Measurements from ENCODE around the gene HORMAD2.
"Not testable (repeated sequence)": the region's sequence is repeated elsewhere in the genome, so short reads cannot be mapped to it uniquely, and the experiment has no call there.

Gene HORMAD2

GRCh38 chr22:30056015-30056414 is 24.2 kb upstream of the HORMAD2 start:
- Histone ChIP-seq H3K4me1 (ENCODE audit: control insufficient read depth, insufficient read depth, low read length, poor library complexity, severe bottlenecking) (no peaks in the 10 kb centered on the region), H3K4me3 (ENCODE audit: extremely low read depth, insufficient read depth, low read length, poor library complexity, severe bottlenecking) (no peak overlapping the region), H3K36me3 (ENCODE audit: control insufficient read depth, insufficient read depth, low read length) (no peaks in the 10 kb centered on the region), H3K9me3 (ENCODE audit: control insufficient read depth, low read length) (no peaks in the 10 kb centered on the region), H3K27ac (ENCODE audit: low read depth, low read length, severe bottlenecking) (no peak overlapping the region)
- 100% methylated on average over 1 of the region's 1 CpG for WGBS, 2 experiments (ENCODE audit: insufficient coverage in 2 of 2)

- H3K36me3 ChIP-seq (ENCODE audit: control insufficient read depth, insufficient read depth, low read length): no peaks in the 10 kb centered on the region
- H3K27ac ChIP-seq (ENCODE audit: low read depth, low read length, severe bottlenecking): no peak overlapping the region
- no peak overlapping the region for H3K4me3 ChIP-seq (ENCODE audit: extremely low read depth, insufficient read depth, low read length, poor library complexity, severe bottlenecking)
- no peaks in the 10 kb centered on the region for H3K4me1 ChIP-seq (ENCODE audit: control insufficient read depth, insufficient read depth, low read length, poor library complexity, severe bottlenecking)
- H3K9me3 ChIP-seq (ENCODE audit: control insufficient read depth, low read length): no peaks in the 10 kb centered on the region
- no CpG with 5 or more reads among the region's 1 CpG for WGBS, 2 experiments (ENCODE audit: insufficient coverage in 2 of 2)
Observed at GRCh38 chr22:30057375-30057774, 22.9 kb upstream of the HORMAD2 start.

- not testable (repeated sequence) for H3K27ac ChIP-seq (ENCODE audit: low read depth, low read length, severe bottlenecking); H3K36me3 ChIP-seq (ENCODE audit: control insufficient read depth, insufficient read depth, low read length); H3K4me1 ChIP-seq (ENCODE audit: control insufficient read depth, insufficient read depth, low read length, poor library complexity, severe bottlenecking); H3K9me3 ChIP-seq (ENCODE audit: control insufficient read depth, low read length); H3K4me3 ChIP-seq (ENCODE audit: extremely low read depth, insufficient read depth, low read length, poor library complexity, severe bottlenecking)
- 97 to 100% methylated on average over 1 to 5 of the region's 22 CpGs for WGBS, 2 experiments (ENCODE audit: insufficient coverage in 2 of 2)
Observed at GRCh38 chr22:30059346-30060020, 20.8 kb upstream of the HORMAD2 start.

GRCh38 chr22:30061094-30061493 is 19.2 kb upstream of the HORMAD2 start:
- not testable (repeated sequence) for H3K9me3 ChIP-seq (ENCODE audit: control insufficient read depth, low read length); H3K4me3 ChIP-seq (ENCODE audit: extremely low read depth, insufficient read depth, low read length, poor library complexity, severe bottlenecking); H3K4me1 ChIP-seq (ENCODE audit: control insufficient read depth, insufficient read depth, low read length, poor library complexity, severe bottlenecking); H3K36me3 ChIP-seq (ENCODE audit: control insufficient read depth, insufficient read depth, low read length); H3K27ac ChIP-seq (ENCODE audit: low read depth, low read length, severe bottlenecking)
- 87 to 94% methylated on average over 2 to 4 of the region's 6 CpGs for WGBS, 2 experiments (ENCODE audit: insufficient coverage in 2 of 2)

- H3K4me3 ChIP-seq (ENCODE audit: extremely low read depth, insufficient read depth, low read length, poor library complexity, severe bottlenecking): no peak overlapping the region
- 78 to 92% methylated on average over 3 of the region's 3 CpGs for WGBS, 2 experiments (ENCODE audit: insufficient coverage in 2 of 2)
- no peaks in the 10 kb centered on the region for H3K9me3 ChIP-seq (ENCODE audit: control insufficient read depth, low read length)
Observed at GRCh38 chr22:30062259-30062658, 18.0 kb upstream of the HORMAD2 start.

GRCh38 chr22:30062950-30063349 is 17.3 kb upstream of the HORMAD2 start:
- H3K4me1 ChIP-seq (ENCODE audit: control insufficient read depth, insufficient read depth, low read length, poor library complexity, severe bottlenecking): no peaks in the 10 kb centered on the region
- no peaks in the 10 kb centered on the region for H3K36me3 ChIP-seq (ENCODE audit: control insufficient read depth, insufficient read depth, low read length)
- no peak overlapping the region for H3K4me3 ChIP-seq (ENCODE audit: extremely low read depth, insufficient read depth, low read length, poor library complexity, severe bottlenecking)
- H3K27ac ChIP-seq (ENCODE audit: low read depth, low read length, severe bottlenecking): no peak overlapping the region
- WGBS, 2 experiments (ENCODE audit: insufficient coverage in 2 of 2): 88 to 100% methylated on average over 1 of the region's 1 CpG
- no peaks in the 10 kb centered on the region for H3K9me3 ChIP-seq (ENCODE audit: control insufficient read depth, low read length)

More at GRCh38 chr22:30062259-30062658, 18.0 kb upstream of the HORMAD2 start:
- H3K4me1 ChIP-seq (ENCODE audit: control insufficient read depth, insufficient read depth, low read length, poor library complexity, severe bottlenecking): no peaks in the 10 kb centered on the region
- H3K36me3 ChIP-seq (ENCODE audit: control insufficient read depth, insufficient read depth, low read length): no peaks in the 10 kb centered on the region
- H3K27ac ChIP-seq (ENCODE audit: low read depth, low read length, severe bottlenecking): no peak overlapping the region

GRCh38 chr22:30064172-30064571 is 16.1 kb upstream of the HORMAD2 start:
- Histone ChIP-seq H3K4me3 (ENCODE audit: extremely low read depth, insufficient read depth, low read length, poor library complexity, severe bottlenecking) (no peak overlapping the region), H3K27ac (ENCODE audit: low read depth, low read length, severe bottlenecking) (no peak overlapping the region), H3K36me3 (ENCODE audit: control insufficient read depth, insufficient read depth, low read length) (no peaks in the 10 kb centered on the region), H3K9me3 (ENCODE audit: control insufficient read depth, low read length) (no peaks in the 10 kb centered on the region), H3K4me1 (ENCODE audit: control insufficient read depth, insufficient read depth, low read length, poor library complexity, severe bottlenecking) (no peaks in the 10 kb centered on the region)

GRCh38 chr22:30073743-30074142 is 6.5 kb upstream of the HORMAD2 start:
- no peaks in the 10 kb centered on the region for H3K36me3 ChIP-seq (ENCODE audit: control insufficient read depth, insufficient read depth, low read length)

GRCh38 chr22:30074147-30074546 is 6.1 kb upstream of the HORMAD2 start:
- Histone ChIP-seq H3K36me3 (ENCODE audit: control insufficient read depth, insufficient read depth, low read length) (no peaks in the 10 kb centered on the region), H3K4me1 (ENCODE audit: control insufficient read depth, insufficient read depth, low read length, poor library complexity, severe bottlenecking) (no peaks in the 10 kb centered on the region), H3K27ac (ENCODE audit: low read depth, low read length, severe bottlenecking) (no peak overlapping the region), H3K9me3 (ENCODE audit: control insufficient read depth, low read length) (no peaks in the 10 kb centered on the region), H3K4me3 (ENCODE audit: extremely low read depth, insufficient read depth, low read length, poor library complexity, severe bottlenecking) (no peak overlapping the region)
- WGBS, 2 experiments (ENCODE audit: insufficient coverage in 2 of 2): 71 to 90% methylated on average over 1 to 2 of the region's 3 CpGs

More at GRCh38 chr22:30073743-30074142, 6.5 kb upstream of the HORMAD2 start:
- Histone ChIP-seq H3K4me3 (ENCODE audit: extremely low read depth, insufficient read depth, low read length, poor library complexity, severe bottlenecking) (no peak overlapping the region), H3K9me3 (ENCODE audit: control insufficient read depth, low read length) (no peaks in the 10 kb centered on the region), H3K4me1 (ENCODE audit: control insufficient read depth, insufficient read depth, low read length, poor library complexity, severe bottlenecking) (no peaks in the 10 kb centered on the region), H3K27ac (ENCODE audit: low read depth, low read length, severe bottlenecking) (no peak overlapping the region)
- WGBS, 2 experiments (ENCODE audit: insufficient coverage in 2 of 2): 69 to 88% methylated on average over 2 of the region's 2 CpGs

GRCh38 chr22:30074994-30075393 is 5.3 kb upstream of the HORMAD2 start:
- no peaks in the 10 kb centered on the region for H3K9me3 ChIP-seq (ENCODE audit: control insufficient read depth, low read length)
- H3K4me1 ChIP-seq (ENCODE audit: control insufficient read depth, insufficient read depth, low read length, poor library complexity, severe bottlenecking): no peaks in the 10 kb centered on the region
- 90% methylated on average over 2 of the region's 3 CpGs for WGBS, 2 experiments (ENCODE audit: insufficient coverage in 2 of 2)

GRCh38 chr22:30077279-30077880 is 2.9 kb upstream of the HORMAD2 start:
- Histone ChIP-seq H3K4me3 (ENCODE audit: extremely low read depth, insufficient read depth, low read length, poor library complexity, severe bottlenecking) (no peak overlapping the region), H3K4me1 (ENCODE audit: control insufficient read depth, insufficient read depth, low read length, poor library complexity, severe bottlenecking) (no peaks in the 10 kb centered on the region), H3K9me3 (ENCODE audit: control insufficient read depth, low read length) (no peaks in the 10 kb centered on the region), H3K27ac (ENCODE audit: low read depth, low read length, severe bottlenecking) (no peak overlapping the region), H3K36me3 (ENCODE audit: control insufficient read depth, insufficient read depth, low read length) (no peaks in the 10 kb centered on the region)
- WGBS, 2 experiments (ENCODE audit: insufficient coverage in 2 of 2): 75 to 85% methylated on average over 1 to 2 of the region's 3 CpGs

More at GRCh38 chr22:30074994-30075393, 5.3 kb upstream of the HORMAD2 start:
- H3K4me3 ChIP-seq (ENCODE audit: extremely low read depth, insufficient read depth, low read length, poor library complexity, severe bottlenecking): no peak overlapping the region
- H3K36me3 ChIP-seq (ENCODE audit: control insufficient read depth, insufficient read depth, low read length): no peaks in the 10 kb centered on the region
- H3K27ac ChIP-seq (ENCODE audit: low read depth, low read length, severe bottlenecking): no peak overlapping the region

Measured in mesodermal cell (in vitro differentiated cells).